GM19324 (cell line): ENCODE results near the gene COA8.

ENCODE experiments used
- ATAC-seq: cut with Tn5 transposase; IDR thresholded peaks from one replicate; pipeline ENCODE4 v1.9.1; 2021; ENCODE audit warnings: mild to moderate bottlenecking, moderate library complexity; ENCODE audit not compliant: unreplicated experiment, low FRiP score

Gene COA8

GRCh38 chr14:103616635-103617300, 54.0 kb downstream of the COA8 start:
- no peak for ATAC-seq

DNA sequence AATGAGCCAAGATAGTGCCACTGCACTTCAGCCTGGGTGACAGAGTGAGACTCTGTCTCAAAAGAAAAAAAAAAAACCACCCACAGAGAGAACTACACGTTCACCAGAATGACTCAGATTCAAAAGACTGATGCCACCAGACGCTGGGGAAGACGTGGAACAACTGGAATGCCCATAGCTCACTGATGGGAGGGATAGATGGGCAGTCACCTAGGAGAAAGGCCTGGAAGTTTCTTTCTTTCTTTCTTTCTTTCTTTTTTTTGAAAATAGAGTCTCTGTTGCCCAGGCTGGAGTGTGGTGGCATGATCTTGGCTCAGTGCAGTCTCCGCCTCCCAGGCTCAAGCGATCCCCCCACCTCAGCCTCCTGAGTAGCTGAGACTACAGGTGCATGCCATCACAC, 56.3 kb downstream of the COA8 start:
- no peak for ATAC-seq

DNA sequence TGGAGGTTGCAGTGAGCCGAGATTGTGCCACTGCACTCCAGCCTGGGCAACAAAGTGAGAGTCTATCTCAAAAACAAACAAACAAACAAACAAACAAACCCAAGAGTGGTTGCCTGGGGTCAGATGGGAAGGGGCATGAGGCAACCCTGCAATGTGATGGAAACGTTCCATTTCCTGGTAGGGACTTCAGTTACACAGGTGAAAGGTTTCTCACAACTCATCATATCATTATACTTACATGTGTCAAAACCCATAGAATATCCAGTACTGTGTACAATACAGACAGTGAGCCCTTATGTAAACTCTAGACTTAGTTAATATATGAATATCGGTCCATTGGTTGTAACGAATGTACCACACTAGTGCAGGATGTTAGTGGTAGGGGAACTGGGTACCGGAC, 59.1 kb downstream of the COA8 start:
- ATAC-seq, result no peak

DNA sequence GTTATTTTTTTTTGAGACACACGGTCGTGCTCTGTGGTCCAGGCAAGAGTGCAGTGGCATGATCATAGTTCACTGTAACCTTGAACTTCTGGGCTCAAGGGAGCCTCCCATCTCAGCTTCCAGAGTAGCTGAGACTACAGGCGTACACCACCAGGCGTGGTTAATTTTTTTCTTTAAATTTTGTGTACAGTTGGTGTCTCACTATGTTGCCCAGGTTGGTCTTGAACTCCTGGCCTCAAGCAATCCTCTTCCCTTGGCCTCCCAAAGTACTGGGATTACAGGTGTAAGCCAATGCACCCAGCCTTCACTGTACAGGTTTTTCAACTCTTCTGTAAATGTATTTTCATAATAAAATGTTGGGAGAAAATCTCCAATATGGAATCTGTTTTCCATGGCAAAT, 60.5 kb downstream of the COA8 start:
- ATAC-seq, result no peak

DNA sequence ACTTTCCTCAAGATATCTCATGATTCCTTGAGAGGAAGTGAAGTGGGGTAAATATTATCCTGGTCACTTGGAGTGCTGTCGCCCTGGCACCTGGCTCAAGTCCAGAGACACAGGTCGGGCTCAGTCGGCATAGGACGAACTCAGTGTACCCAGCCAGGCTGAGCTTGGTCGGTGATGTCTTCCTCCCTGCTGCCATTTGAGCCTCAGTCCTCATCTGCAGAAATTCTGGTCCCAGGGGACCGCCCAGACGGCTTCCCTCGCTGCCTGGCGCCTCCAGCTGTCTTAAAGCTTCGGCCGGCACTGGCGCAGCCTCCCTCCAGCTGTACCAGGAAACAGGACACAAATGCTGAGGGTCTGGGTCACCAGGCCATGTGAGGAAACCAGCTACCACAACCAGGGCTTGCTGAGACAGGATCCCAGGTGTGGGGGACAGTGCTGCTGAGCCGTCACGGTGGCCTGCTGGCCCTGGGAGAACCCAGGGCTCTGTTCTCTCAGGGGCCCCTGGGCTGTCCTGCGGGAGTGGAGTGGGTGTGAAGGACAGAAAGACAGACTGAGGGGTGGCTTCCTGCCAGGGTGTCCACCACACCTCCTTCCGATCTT, 61.2 kb downstream of the COA8 start:
- ATAC-seq, result no peak

DNA sequence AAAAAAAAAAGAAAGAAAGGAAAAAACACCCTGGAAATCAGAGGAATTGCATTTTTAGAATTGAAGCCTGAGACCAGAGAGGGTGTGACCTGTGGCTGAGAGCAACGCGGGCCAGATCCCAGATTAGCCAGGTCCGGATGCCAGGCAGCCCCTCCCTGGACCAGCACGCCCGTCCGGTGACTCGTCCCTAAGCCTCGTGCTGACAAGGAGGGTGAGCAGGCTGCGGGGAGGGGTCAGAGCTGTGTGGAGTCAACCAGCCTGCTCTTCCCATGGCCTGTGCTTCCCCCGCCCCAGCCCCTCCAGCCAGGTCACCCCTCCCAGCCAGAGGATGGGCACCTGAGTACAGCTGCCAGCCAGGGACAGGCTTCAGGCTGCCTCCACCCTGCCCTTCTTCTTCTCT, 62.1 kb downstream of the COA8 start:
- ATAC-seq, result no peak

- ATAC-seq, result no peak
These were observed 62.8 kb downstream of the COA8 start for GRCh38 chr14:103625356-103626095.

GRCh38 chr14:103626146-103626850, 63.5 kb downstream of the COA8 start:
- no peak for ATAC-seq

DNA sequence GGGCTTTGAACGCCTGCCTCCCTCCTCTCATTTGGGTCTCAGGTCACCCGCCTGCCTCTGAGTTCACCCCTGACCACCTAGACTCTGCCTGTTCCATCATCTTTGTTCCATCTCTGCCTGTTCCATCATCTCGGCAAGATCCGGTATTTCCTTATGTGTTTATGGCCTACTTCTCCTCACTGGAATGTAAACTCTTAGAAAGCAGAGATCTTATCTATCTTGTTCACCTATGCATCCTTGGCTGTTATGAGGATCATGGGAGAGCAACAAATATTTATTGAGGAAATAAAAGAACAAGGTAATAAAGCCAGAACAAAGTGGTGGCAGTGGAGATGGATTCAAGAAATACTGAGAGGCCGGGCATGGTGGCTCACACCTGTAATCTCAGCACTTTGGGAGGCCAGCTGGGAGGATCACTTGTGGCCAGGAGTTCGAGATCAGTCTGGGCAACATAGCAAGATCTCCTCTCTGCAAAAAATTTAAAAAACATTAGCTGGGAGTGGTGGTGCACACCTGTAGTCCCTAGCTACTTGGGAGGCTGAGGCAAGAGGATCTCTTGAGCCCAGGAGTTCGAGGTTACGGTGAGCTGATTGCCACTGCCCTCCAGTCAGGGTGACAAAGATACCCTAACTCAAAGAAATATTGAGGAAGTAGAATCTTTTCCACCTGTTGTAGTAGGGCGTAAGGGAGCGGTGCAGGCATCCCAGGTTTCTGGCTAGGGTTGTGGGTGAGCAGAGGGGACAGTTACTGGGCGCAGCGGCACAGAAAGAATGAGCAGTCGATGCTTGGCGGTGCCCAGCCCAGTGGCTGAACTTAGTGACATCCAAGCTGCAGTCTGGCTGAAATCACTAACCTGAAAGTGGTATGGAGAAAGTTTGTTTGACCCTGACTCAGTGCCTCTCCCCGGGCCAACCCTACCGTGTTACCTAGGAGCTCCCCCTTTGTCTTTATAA, 64.6 kb downstream of the COA8 start:
- no peak for ATAC-seq

DNA sequence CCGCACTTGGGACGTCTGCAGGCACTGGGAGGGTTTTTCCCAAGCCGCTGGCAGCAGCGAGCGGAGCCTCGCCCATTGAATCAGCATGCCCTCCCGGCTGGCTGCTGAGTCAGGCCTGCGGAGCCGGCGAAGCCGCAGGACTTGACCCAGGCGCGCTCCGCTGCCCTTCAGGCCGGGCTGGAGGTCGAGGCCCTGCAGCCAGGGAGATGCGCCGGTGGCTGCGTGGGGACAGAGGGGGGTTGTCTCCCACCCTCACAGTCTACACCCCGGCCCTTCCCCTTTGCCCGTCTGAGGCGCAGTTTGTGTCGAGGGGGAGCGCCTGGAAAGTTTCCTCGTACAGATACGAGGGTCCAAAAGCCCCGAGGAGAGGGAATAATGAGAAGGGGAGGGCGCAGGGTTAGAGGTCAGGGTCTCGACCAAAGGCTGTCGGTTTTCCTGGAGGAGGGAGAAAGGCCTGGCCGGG, 65.5 kb downstream of the COA8 start:
- ATAC-seq, result no peak

- ATAC-seq, result peak; percentile 72
These were observed 66.1 kb downstream of the COA8 start, which contains the start of gene KLC1 for GRCh38 chr14:103628684-103629502. Gene KLC1, plus strand, starts transcription at chr14:103629211. Its CDS starts 25,354 bp downstream, at chr14:103654565.

- peak; percentile 25 for ATAC-seq
These were observed 66.9 kb downstream of the COA8 start for GRCh38 chr14:103629503-103630121.

- ATAC-seq, result no peak
These were observed 67.8 kb downstream of the COA8 start for GRCh38 chr14:103630364-103631108.

- ATAC-seq, result no peak
These were observed 70.6 kb downstream of the COA8 start for GRCh38 chr14:103633391-103633790.

- ATAC-seq, result no peak
These were observed 71.4 kb downstream of the COA8 start for GRCh38 chr14:103634156-103634555.

- no peak for ATAC-seq
These were observed 75.8 kb downstream of the COA8 start for GRCh38 chr14:103638594-103638993.
